SK-MEL-5 (cell line): ENCODE data around the gene MAJIN. TPM values are rescaled to one million over a fixed set of nuclear protein-coding genes. Genes with fewer than 3 reads are reported as not detected.

ENCODE experiments used
- DNase-seq: peaks from one replicate; pipeline ENCODE4 v3.0.0-alpha.2; 2016; ENCODE audit warnings: low read depth, low spot score
- in situ Hi-C: cut with HindIII; loops from 2 replicates; pipeline ENCODE4 v1.10.0; 2016; ENCODE audit warnings: low sequenced_read_pairs, high pct_unique_total_duplicates, low pct_unique_long_range_greater_than_20kb
- total RNA-seq: library from RNA; depleted of rRNA; stranded (reverse); fragments of >200 nt; shearing (Covaris generic); gene quantifications from 2 replicates; pipeline ENCODE4 v1.2.3, GENCODE V29; 2014

Gene MAJIN
- total RNA-seq, 1 experiment from 2014 or later, result not detected

DNA sequence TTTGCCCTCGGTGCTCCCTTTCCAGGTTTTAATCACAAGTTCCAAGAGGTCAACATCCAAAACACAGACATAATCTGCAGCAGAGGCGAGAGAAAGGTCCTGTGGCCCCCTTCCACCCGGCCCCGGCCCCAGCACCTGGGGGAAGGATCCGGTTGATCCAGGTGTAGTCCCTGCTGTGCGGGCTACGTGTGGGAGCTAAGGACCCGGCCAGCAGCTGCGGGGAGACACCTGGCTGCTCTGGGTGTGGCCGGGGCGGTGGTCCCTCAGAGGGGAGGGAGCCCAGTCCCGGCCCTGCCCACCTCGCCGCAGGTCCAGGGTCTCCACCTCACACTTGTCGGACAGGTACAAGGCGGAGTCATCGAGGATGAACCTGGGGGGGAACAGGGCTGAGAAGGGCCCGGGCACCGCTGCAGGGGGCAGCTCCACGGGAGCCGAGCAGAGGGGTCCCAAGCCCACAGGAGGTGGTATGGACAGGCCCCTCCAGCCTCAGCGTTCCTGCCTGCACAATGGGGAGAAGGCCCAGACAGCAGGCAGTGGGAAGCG, 68.5 kb downstream of the MAJIN start:
- no peak for DNase-seq
- in situ Hi-C loops, result no loop called here

DNA sequence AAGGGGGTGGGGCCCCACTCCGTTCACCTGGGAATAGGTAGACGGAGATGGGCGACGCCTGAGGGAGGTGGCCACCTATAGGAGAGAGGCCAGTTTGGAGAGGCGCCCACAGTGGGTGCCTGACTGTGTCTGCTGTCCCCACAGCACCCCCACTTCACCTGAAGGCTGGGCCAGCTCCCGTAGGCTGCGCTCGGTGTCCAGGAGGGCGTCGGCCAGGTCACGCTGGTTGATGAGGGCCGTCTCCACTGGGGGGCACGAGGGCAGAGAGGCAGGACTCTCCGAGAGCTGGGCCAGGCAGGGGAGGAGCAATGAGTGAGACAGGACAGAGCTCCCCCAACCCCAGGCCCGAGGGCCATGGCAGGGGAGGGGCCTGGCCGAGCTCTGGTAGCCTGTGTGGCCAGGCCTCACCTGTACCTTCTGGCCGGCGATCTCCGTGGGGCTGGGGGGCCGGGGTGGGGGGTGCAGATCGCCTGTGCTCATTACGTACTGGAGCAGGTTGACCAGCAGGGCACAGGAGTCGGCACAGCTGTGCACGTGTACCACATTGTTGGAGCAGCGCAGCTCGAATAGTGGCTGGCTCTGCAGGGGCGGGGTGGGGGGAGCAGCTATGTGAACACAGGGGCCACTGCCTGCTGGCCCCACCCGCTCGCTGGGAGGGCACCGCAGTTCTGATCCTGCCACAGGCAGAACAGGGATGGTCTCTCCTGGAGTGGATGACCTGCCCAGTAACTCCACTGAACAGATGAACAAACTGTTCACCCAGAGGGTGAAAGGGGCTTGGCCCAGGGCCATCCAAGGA, 69.6 kb downstream of the MAJIN start:
- no peak for DNase-seq
- in situ Hi-C loops, result no loop called here

DNA sequence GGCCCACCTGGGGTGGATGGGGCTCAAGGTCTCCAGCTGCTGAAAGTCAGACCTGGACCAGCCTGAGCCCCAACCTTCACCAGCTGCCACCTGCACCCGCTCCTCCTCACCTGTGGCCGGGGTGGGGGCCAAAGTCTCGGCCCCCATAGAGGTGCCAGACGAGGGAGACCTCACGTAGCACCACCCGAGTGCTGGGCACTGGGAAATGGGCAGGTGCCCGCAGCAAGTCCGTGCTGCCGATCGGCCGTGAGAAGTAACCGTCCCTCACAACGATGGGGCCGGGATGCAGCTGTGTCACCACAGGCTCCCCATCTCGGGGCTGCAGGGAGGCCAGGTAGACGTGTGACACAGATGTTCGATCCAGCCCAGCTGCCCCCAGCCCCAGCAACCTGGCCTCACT, 71.1 kb downstream of the MAJIN start:
- no peak for DNase-seq
- in situ Hi-C loops, result no loop called here

DNA sequence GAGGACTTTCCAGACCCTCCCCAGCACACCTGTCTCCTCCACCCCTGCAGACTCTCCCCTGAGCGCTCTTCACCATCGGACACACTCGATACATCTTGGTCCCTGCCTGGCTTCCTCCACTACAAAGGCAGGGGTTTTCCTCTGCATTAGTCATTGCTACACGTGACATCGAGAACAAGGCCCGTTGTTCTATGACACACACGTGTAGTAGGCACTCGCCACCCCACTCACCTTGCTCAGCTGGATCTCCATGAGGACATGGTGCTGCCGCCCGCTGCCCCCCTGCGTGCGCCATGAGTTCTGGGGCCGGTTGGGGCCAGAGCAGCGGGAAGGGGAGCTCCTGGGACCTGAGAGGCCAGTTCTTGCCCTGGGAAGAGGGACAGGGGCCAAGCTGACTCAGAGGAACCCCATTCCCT, 71.6 kb downstream of the MAJIN start:
- in situ Hi-C loops, result no loop called here
- peak; percentile 36 for DNase-seq

DNA sequence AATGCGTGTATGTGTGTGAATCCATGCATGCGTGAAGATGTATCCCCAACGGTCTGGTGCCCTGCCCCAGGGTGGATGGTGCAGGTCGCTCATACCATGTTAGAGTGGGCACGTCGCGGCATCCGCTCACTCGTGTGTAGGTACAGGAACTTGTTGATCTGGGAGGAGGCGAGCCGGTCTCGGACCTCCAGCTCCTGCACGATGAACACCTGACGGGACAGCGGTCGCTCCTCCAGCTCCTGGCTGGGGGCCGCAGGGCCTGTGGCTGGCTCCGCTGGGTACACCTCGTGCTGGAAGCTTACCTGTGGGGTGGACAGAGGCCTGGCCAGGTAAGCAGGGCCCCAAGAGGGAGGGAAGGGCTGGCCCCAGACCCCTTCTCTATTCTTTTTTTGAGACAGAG, 73.4 kb downstream of the MAJIN start:
- DNase-seq, result no peak
- in situ Hi-C loops, result no loop called here

GRCh38 chr11:64898076-64898445, 73.8 kb downstream of the MAJIN start:
- no peak for DNase-seq
- in situ Hi-C loops, result no loop called here

DNA sequence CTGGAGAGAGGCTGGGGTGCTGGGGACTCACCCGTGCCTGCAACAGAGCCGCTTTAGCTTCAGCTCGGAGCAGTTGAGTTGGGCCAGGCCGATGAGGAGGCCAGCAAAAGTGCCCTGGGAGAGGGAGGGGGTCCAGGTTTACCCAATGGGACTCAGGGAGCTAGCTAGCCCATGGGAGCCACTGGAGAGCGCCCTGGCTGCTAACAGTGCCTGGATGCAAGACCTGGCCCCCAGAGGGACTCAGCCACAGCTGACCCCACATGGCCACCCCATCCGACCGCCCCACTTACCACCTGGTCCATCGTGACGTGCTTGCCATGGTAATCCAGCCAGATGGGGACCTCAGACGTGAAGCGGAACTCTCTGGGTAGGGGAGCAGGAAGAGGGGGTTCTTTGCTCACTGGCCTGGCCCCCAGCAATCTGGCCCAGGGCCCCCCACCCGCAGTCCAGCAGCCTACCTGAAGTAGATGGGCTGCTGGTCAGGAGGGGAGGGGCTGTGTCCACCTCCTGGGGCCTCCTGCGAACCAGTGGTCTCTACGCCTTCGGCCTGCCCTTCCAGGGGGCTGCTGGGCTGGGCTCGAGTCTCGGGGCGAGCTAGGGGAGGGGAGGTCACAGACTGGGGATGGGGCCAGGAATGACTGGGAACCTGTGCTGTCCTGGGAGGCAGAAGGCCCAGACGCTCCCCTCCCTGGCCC, 74.4 kb downstream of the MAJIN start:
- in situ Hi-C loops, result no loop called here
- no peak for DNase-seq

GRCh38 chr11:64896448-64897022, 75.4 kb downstream of the MAJIN start:
- in situ Hi-C loops, result no loop called here
- no peak for DNase-seq

- in situ Hi-C loops, result no loop called here
- DNase-seq, result no peak
Measured at GRCh38 chr11:64894812-64895452, 77.0 kb downstream of the MAJIN start.

GRCh38 chr11:64894070-64894811, 77.7 kb downstream of the MAJIN start:
- peak; percentile 73 for DNase-seq
- in situ Hi-C loops, result no loop called here

DNA sequence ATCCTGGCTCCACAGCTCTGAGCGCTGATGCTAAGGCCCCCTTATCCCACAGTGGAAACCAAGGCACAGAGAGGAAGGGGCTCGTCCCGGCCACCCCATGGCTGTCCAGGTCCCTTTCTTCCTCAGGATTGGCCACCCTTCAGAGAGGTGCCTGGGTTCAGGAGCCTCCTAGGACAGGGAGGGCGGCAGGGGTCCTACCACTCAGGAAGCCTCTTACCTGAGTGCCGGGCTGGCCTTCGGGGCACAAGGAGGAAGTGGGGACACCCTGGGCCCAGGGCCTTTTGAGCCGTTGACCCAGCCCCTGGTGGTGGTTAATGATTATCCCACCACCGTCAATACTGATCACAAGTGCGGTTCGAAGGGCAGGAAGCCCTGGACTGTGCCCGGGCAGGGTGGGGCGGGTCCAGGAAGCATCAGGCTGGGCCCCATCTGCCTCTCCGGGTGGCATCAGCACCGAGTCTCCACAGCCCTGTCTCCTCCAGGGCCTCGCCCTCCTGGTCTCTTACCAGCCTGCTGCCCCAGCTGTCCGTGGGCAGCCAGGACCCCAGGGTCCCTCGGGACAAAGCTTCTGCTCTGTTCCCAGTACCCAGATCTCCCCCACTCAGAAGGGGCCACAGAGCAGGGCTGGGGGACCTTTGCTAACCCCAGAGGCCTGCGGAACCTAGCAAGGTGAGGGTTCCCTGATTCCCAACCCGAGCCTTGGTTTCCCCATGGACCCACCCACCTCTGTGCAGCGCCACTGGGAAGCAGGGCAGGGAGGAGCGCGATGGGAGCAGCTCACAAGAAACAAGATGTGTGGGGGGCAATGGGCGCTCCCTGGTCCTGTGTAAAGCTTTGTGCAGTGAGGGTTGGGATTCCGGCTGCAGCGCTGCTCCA, 78.5 kb downstream of the MAJIN start:
- in situ Hi-C loops, result no loop called here
- no peak for DNase-seq

DNA sequence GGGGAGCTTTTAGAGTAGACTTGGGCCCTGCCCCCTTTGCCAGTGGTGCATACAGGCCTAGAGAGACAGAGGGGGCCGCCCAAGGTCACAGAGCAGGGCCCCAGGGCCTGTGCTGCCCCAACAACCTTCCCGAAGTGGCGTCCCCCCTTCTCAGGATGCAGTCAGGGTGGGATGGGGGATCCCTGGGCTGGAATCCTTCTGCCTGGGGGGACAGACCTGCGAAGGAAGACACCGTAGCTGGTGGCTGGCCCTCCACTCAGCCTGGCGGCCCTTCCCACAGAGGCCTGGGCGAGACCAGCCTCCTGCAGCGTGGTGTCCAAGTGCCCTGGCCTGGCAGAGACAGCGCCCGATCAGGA, 79.1 kb downstream of the MAJIN start:
- in situ Hi-C loops, result no loop called here
- DNase-seq, result no peak

GRCh38 chr11:64892411-64892831, 79.5 kb downstream of the MAJIN start:
- no peak for DNase-seq
- in situ Hi-C loops, result no loop called here

- in situ Hi-C loops, result no loop called here
Measured at GRCh38 chr11:64891880-64892279, 80.0 kb downstream of the MAJIN start.

DNA sequence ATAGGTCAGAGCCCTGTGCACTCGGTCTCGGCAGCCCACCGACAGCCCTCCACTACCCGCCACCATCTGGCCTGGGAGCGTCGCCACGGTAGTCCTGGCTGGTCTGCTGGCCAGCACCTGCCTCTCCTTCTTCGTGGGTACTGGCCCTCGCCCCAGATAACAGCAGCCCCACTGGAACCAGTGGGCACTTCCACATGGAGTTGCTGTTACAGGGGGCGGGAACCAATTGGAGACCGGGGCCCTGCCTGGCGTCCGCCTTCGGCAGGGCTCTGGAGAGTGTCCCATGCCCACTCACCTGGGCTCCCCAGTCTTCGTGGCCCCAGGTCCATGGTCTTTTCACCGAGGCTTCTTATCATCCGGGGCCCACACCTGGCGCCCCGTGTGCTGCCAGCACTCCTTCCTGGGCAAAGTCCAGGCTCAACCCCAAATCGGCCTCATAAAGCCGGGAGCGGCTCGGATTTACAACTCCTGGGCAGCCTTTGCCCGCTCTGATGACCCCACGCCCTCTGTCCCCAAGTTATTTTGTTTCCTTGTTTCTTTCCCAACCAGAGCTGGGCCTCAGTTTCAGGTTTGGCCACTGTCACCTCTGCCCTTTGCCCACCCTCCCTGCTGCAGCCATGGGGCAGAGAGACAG, 80.6 kb downstream of the MAJIN start:
- in situ Hi-C loops, result no loop called here
- no peak for DNase-seq

More at GRCh38 chr11:64891880-64892279, 80.0 kb downstream of the MAJIN start:
- no peak for DNase-seq

DNA sequence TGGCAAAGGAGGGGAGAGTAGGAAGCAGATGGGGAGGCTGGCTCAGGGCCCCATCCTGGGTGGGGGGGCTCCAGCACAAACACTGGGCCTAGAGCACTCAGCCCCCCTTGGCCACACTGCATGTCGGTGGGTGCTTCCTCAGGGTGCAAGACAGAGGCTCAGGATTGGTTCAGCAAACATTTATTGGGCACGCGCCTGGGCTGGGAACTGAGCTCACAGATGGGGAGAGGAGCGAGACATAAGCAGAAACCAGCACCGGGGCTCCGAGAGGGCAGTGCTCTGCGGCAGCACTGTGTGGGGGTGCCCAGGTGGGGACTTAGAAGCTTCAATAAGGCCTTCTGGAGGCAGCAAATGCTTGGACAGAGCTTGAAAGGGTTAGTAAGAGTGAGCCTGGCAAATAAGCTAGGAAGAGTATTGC, 81.4 kb downstream of the MAJIN start:
- no peak for DNase-seq
- in situ Hi-C loops, result no loop called here
